ENCODE results near the gene CNTNAP2.

CNTNAP2 gene

DNA sequence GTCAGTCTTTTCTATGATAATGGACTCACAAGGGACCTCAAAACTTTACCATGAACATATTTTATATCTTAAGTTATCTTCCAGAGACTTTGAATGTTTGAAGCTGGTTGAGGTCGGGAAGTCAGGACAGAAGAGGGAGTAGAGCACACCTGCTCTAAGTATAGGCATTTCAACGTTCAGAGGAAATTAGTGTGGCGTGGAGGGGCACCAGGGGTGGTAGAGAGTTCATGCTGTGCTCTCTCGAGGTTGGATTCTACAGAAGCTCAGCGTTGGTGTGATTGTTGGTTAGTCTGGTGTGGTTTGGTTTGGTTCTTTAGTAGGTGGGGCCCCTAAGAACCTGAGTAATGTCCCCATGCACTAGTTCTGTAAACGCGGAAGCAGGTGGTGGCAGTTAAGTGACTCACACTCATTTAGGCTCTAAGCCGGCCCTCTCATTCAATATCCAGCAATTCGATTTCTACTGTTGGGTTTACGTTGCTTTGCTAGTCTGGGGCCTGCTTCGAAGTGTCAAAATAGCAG is 19.8 kb downstream of the CNTNAP2 start:
- no peak for DNase-seq (ENCODE audit: low read depth)
- TF ChIP-seq, protein P1, sequence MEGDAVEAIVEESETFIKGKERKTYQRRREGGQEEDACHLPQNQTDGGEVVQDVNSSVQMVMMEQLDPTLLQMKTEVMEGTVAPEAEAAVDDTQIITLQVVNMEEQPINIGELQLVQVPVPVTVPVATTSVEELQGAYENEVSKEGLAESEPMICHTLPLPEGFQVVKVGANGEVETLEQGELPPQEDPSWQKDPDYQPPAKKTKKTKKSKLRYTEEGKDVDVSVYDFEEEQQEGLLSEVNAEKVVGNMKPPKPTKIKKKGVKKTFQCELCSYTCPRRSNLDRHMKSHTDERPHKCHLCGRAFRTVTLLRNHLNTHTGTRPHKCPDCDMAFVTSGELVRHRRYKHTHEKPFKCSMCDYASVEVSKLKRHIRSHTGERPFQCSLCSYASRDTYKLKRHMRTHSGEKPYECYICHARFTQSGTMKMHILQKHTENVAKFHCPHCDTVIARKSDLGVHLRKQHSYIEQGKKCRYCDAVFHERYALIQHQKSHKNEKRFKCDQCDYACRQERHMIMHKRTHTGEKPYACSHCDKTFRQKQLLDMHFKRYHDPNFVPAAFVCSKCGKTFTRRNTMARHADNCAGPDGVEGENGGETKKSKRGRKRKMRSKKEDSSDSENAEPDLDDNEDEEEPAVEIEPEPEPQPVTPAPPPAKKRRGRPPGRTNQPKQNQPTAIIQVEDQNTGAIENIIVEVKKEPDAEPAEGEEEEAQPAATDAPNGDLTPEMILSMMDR (IDR thresholded peaks at IDR 0.05; ENCODE audit: control insufficient read depth, extremely low read depth, insufficient read depth), result no peak
- no peak overlapping the region for H3K4me3 ChIP-seq (ENCODE audit: low read depth, low read length)

DNA sequence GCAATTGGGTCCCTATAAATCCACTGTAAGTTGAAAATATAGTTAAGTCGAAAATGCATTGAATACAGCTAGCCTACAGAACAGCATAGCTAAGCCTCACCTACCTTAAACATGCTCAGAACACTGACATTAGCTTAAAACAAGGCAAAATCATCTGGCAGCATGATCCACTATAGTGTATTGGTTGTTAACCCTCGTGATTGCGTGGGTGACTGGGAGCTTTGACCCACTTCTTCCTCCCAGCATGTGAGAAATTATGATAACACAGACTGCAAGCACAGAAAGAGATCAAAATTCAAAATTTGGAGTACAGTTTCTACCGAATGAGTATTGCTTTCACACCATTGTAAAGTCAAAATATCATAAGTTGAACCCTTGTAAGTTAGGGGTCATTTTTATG is 22.3 kb downstream of the CNTNAP2 start:
- no peak overlapping the region for H3K4me3 ChIP-seq (ENCODE audit: low read depth, low read length)
- DNase-seq (ENCODE audit: low read depth), result no peak
- TF ChIP-seq, protein P1 (IDR thresholded peaks at IDR 0.05; ENCODE audit: control insufficient read depth, extremely low read depth, insufficient read depth), result no peak

DNA sequence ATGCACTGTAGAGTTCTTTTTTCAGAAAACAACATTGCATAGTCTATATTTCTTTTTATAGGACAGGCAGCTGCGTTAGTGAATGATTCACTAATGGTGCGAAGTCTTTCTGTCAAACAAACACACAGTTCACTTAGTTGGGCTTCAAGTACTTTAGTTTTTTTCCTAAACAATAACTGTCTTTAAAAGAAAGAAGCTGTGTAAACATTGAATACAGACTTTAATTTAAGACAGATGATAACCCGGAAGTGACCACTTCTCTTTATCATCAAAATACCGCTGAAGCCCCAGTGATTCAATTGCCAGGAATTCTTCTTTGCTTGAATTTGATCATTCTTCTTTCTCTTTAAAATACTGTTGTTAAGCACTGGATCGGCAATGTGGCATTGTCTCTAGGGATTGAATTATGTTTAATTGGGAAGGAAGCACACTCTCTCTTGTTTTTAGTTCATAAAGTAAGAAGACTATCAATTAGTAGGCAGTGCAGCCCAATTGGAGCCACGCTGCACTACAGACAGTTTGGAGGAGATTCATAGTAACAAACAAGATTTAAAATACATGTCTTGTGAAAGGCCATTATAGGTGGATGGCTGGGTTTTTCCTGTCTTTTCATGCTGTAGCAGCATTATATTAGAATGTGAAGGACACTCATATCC is 30.4 kb downstream of the CNTNAP2 start:
- H3K4me3 ChIP-seq (ENCODE audit: low read depth, low read length), result no peak overlapping the region
- TF ChIP-seq, protein P1 (IDR thresholded peaks at IDR 0.05; ENCODE audit: control insufficient read depth, extremely low read depth, insufficient read depth), result no peak
- DNase-seq (ENCODE audit: low read depth), result no peak

DNA sequence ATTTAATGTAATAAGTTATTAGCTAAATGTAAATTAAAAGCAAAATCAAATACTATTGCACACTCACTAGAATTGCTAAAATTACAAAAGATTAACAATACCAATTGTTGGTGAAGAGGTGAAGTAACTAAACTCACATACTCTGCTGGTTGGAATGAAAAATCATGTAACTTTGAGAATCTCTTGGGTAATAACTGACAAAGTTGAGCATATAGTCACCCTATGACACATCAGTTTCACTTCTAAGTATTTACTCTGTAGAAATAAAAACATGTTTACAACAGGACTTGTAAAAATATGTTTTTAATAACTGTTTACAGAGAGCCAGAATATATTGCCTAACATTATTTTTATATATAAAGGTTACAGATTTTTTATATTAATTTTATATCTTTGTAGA is 33.6 kb downstream of the CNTNAP2 start:
- no peak for DNase-seq (ENCODE audit: low read depth)
- TF ChIP-seq, protein P1 (IDR thresholded peaks at IDR 0.05; ENCODE audit: control insufficient read depth, extremely low read depth, insufficient read depth), result no peak
- no peak overlapping the region for H3K4me3 ChIP-seq (ENCODE audit: low read depth, low read length)

DNA sequence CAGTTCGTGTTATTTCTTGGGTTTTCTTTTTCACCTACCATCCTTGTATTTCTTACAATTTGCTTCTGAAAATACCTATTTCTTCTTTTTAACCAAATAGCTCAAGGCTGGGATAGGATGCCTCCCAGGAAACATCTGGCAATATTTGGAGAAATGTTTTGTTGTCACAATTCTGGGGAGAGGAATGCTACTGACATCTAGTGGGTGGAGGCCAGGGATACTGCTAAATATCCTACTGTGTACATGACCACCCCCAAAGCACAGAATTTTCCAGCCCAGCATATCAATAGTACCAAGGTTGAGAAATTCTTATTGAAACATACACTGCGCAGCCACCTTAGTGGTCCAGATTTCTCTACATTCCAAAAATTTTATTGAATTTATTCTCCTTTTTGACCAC is 55.5 kb downstream of the CNTNAP2 start:
- DNase-seq (ENCODE audit: low read depth), result no peak
- no peak overlapping the region for H3K4me3 ChIP-seq (ENCODE audit: low read depth, low read length)
- TF ChIP-seq, protein P1 (IDR thresholded peaks at IDR 0.05; ENCODE audit: control insufficient read depth, extremely low read depth, insufficient read depth), result no peak

DNA sequence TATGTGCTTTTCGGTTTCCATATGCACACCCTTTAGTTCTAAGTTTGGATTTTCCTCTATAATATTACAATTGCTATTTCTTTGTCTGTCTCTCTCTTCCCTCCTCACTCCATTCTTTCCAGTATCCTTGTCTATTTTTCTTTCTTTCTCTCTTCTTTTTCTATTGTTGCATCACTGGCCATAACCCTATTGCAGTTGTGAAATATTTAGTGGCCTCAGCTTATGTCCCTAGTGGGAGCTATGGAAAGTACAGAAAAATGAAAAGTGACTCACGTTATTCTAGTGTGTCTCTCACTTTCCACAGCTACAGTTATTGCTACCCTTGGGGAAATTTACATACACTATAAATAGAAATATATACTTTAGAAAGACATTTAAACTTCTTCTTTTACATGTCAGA is 59.1 kb downstream of the CNTNAP2 start:
- H3K4me3 ChIP-seq (ENCODE audit: low read depth, low read length), result no peak overlapping the region
- TF ChIP-seq, protein P1 (IDR thresholded peaks at IDR 0.05; ENCODE audit: control insufficient read depth, extremely low read depth, insufficient read depth), result no peak
- DNase-seq (ENCODE audit: low read depth), result no peak

DNA sequence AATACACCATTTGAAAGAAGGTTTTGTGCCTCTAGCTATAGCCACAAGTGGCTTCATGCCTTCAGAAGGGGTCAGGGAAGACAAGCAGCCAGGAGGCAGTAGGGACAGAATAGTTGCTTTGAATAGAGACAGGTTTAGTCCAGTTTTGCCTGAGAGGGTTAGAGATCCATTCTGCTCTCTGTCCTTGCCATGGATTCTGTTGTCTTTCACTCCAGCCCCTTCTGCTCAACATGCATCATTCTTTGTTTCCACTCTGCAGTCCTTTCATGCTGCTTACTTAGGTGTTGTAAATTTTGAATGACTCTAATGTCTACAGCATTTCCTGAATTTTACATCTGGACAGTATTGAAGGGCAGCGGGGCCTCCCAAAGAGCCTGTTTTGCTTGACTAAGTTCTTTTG is 60.3 kb downstream of the CNTNAP2 start:
- DNase-seq (ENCODE audit: low read depth), result no peak
- TF ChIP-seq, protein P1 (IDR thresholded peaks at IDR 0.05; ENCODE audit: control insufficient read depth, extremely low read depth, insufficient read depth), result no peak
- no peak overlapping the region for H3K4me3 ChIP-seq (ENCODE audit: low read depth, low read length)
